Endodermal cell (in vitro differentiated cells): Measurements from ENCODE around the gene NARS2. TPM values are rescaled to one million over a fixed set of nuclear protein-coding genes. Genes with fewer than 3 reads are reported as not detected.

Source experiments
- DNase-seq: peaks from one replicate; pipeline ENCODE4 v3.0.0-alpha.2; 2017
- H3K27ac ChIP-seq: 2 replicates; pipeline ENCODE4 v1.5.1; 2013; ENCODE audit warnings: mild to moderate bottlenecking, low read depth, low read length, moderate library complexity
- H3K27me3 ChIP-seq: 2 replicates; pipeline ENCODE4 v1.6.1; 2013; ENCODE audit warnings: mild to moderate bottlenecking, low read length, moderate library complexity; ENCODE audit not compliant: insufficient read depth, control insufficient read depth, poor library complexity, severe bottlenecking
- H3K36me3 ChIP-seq: 2 replicates; pipeline ENCODE4 v1.7.0; 2013; ENCODE audit warnings: mild to moderate bottlenecking, low read length, moderate library complexity; ENCODE audit not compliant: control insufficient read depth, insufficient read depth
- H3K4me1 ChIP-seq: one replicate; pipeline ENCODE4 v1.7.0; 2013; ENCODE audit warnings: low read length; ENCODE audit not compliant: control insufficient read depth, insufficient read depth
- H3K4me3 ChIP-seq: 2 replicates; pipeline ENCODE4 v1.5.1; 2013; ENCODE audit warnings: mild to moderate bottlenecking, low read length, moderate library complexity
- H3K9ac ChIP-seq: 2 replicates; pipeline ENCODE4 v1.6.1; 2013; ENCODE audit warnings: mild to moderate bottlenecking, low read length, moderate library complexity; ENCODE audit not compliant: poor library complexity, severe bottlenecking; ENCODE audit errors: extremely low read depth
- H3K9me3 ChIP-seq: 2 replicates; pipeline ENCODE4 v1.6.1; 2013; ENCODE audit warnings: mild to moderate bottlenecking, low read length, moderate library complexity; ENCODE audit not compliant: control insufficient read depth
- H3K27ac Mint-ChIP-seq: 2 replicates; pipeline ENCODE4 v1.8.0; 2020; ENCODE audit warnings: mixed read lengths
- H3K27me3 Mint-ChIP-seq: 2 replicates; pipeline ENCODE4 v1.8.0; 2021; ENCODE audit warnings: mild to moderate bottlenecking, mixed read lengths; ENCODE audit not compliant: insufficient read depth
- H3K36me3 Mint-ChIP-seq: 2 replicates; pipeline ENCODE4 v1.8.0; 2020; ENCODE audit warnings: low read depth, mixed read lengths
- H3K4me1 Mint-ChIP-seq: 2 replicates; pipeline ENCODE4 v1.8.0; 2020; ENCODE audit warnings: mixed read lengths
- H3K4me3 Mint-ChIP-seq: 2 replicates; pipeline ENCODE4 v1.8.0; 2020; ENCODE audit warnings: mild to moderate bottlenecking, moderate library complexity, mixed read lengths
- H3K9me3 Mint-ChIP-seq: 2 replicates; pipeline ENCODE4 v1.8.0; 2020; ENCODE audit warnings: mild to moderate bottlenecking, mixed read lengths
- CTCF ChIP-seq: fragments of 200-600 bp; sonication (generic); conservative IDR thresholded peaks from 2 replicates; pipeline ENCODE4 v1.5.0; 2021; ENCODE audit warnings: antibody characterized with exemption, mild to moderate bottlenecking
- WGBS, 2 experiments: methylation state at CpG; one replicate each; pipeline versions ENCODE4 v1.1.5 to v1.1.7; 2013; ENCODE audit warnings: missing lambda C conversion rate in 2 of 2, mixed read lengths in 1 of 2; ENCODE audit not compliant: insufficient coverage in 1 of 2, insufficient read length in 1 of 2; 5-methylcytosine and 5-hydroxymethylcytosine counted together
- total RNA-seq, 2 donors: library from RNA; stranded (reverse); fragmentation: NEBNext Ultra II Directional in 1 of 2; extraction: Animal tissue kit (Norgen Biotek cat#: 25700) in 1 of 2; gene quantifications; 2 replicates in 1 of 2; 3 replicates in 1 of 2; pipeline ENCODE4 v1.2.1, GENCODE V29; 2021

NARS2 gene
- total RNA-seq, 2 donors from 2014 or later = 45.8 to 53.7 TPM

DNA sequence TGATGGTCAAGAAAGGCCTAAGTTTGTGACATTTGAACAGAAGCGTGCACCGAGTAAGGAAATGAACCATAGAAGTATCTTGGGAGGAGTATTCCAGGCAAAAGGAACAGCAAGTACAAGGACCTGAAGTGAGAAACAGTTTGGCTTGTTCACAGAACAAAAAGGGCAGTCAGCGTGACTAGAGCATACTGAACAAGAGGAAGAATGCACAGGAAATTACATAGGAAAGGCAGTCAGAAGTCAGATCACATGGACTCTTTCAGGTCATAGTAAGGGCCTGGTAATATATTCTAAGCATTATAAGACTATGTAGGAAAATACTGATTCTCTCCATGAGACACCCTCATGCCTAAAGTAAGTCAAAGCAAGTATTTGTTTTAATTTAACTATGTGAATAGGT is 104.8 kb downstream of the NARS2 start:
- no peak overlapping the region for H3K4me3 Mint-ChIP-seq
- H3K27ac Mint-ChIP-seq = peak overlapping the region; percentile 43
- Histone ChIP-seq H3K9me3 (peaks cover 3% of the 10 kb centered on the region), H3K27ac (peak overlapping the region; percentile 20), H3K9ac (no peak overlapping the region), H3K36me3 (peaks cover 37% of the 10 kb centered on the region), H3K4me1 (peaks cover 2% of the 10 kb centered on the region), H3K27me3 (no peaks in the 10 kb centered on the region), H3K4me3 (no peak overlapping the region)
- 91 to 94% methylated on average over 3 of the region's 3 CpGs for WGBS, 2 experiments
- peaks cover 4% of the 10 kb centered on the region for H3K4me1 Mint-ChIP-seq
- no peak for DNase-seq
- TF ChIP-seq CTCF = no peak
- no peaks in the 10 kb centered on the region for H3K27me3 Mint-ChIP-seq
- peaks cover 5% of the 10 kb centered on the region for H3K9me3 Mint-ChIP-seq
- peaks cover 44% of the 10 kb centered on the region for H3K36me3 Mint-ChIP-seq

GRCh38 chr11:78467931-78468330 is 106.7 kb downstream of the NARS2 start:
- Histone ChIP-seq H3K4me1 (peaks cover 2% of the 10 kb centered on the region), H3K9me3 (peaks cover 3% of the 10 kb centered on the region), H3K4me3 (no peak overlapping the region), H3K27ac (no peak overlapping the region), H3K27me3 (no peaks in the 10 kb centered on the region), H3K9ac (no peak overlapping the region), H3K36me3 (peaks cover 46% of the 10 kb centered on the region)
- DNase-seq = no peak
- no peak for TF ChIP-seq CTCF
- H3K36me3 Mint-ChIP-seq = peaks cover 51% of the 10 kb centered on the region
- WGBS, 2 experiments = 92% methylated on average over 2 of the region's 4 CpGs; no CpG with 5 or more reads in 1 of the 2 experiments
- H3K27ac Mint-ChIP-seq = no peak overlapping the region
- H3K4me1 Mint-ChIP-seq = peaks cover 4% of the 10 kb centered on the region
- H3K4me3 Mint-ChIP-seq = no peak overlapping the region
- H3K27me3 Mint-ChIP-seq = no peaks in the 10 kb centered on the region
- H3K9me3 Mint-ChIP-seq = peaks cover 5% of the 10 kb centered on the region

GRCh38 chr11:78467370-78467769 is 107.3 kb downstream of the NARS2 start:
- WGBS, 2 experiments = 100% methylated on average over 1 of the region's 2 CpGs; no CpG with 5 or more reads in 1 of the 2 experiments
- H3K36me3 Mint-ChIP-seq = peaks cover 47% of the 10 kb centered on the region
- H3K4me3 Mint-ChIP-seq = no peak overlapping the region
- H3K9me3 Mint-ChIP-seq = peaks cover 5% of the 10 kb centered on the region
- no peak overlapping the region for H3K4me3 ChIP-seq
- H3K4me1 Mint-ChIP-seq = peaks cover 4% of the 10 kb centered on the region
- peaks cover 50% of the 10 kb centered on the region for H3K36me3 ChIP-seq
- no peak overlapping the region for H3K27ac Mint-ChIP-seq
- no peaks in the 10 kb centered on the region for H3K27me3 ChIP-seq
- H3K9me3 ChIP-seq = peaks cover 3% of the 10 kb centered on the region
- TF ChIP-seq CTCF = no peak
- no peaks in the 10 kb centered on the region for H3K27me3 Mint-ChIP-seq
- no peak overlapping the region for H3K27ac ChIP-seq
- H3K4me1 ChIP-seq = peaks cover 2% of the 10 kb centered on the region
- H3K9ac ChIP-seq = no peak overlapping the region
- DNase-seq = no peak
